Activated CD8-positive, alpha-beta memory T cell treated with anti-CD3 and anti-CD28 coated beads, Interleukin-2, amount 10 ng/mL, durations not matched to agents 7 days and 5 days (primary cell): ENCODE measurements around the gene CKMT1B. TPM values are rescaled to one million over a fixed set of nuclear protein-coding genes. Genes with fewer than 3 reads are reported as not detected.
"Not testable (repeated sequence)": the region's sequence is repeated elsewhere in the genome, so short reads cannot be mapped to it uniquely, and the experiment has no call there.

Experiments used
- ATAC-seq: fragments of 150-1000 bp; cut with Tn5 transposase; one replicate; pipeline ENCODE4 v1.10.0; 2021; ENCODE audit warnings: moderate library complexity
- CTCF ChIA-PET: fragments of 350-600 bp; sonication (Branson Sonifier 250); formaldehyde crosslinking; loops from one replicate; lab custom pipeline; 2021; ENCODE audit warnings: antibody characterized with exemption; lab: Charles Lee
- DNase-seq: peaks from one replicate; pipeline ENCODE4 v3.0.0-alpha.2; 2020
- H3K27ac Mint-ChIP-seq: one replicate; pipeline ENCODE4 v1.8.0; 2021; ENCODE audit warnings: mild to moderate bottlenecking, mixed read lengths
- H3K27me3 Mint-ChIP-seq: one replicate; pipeline ENCODE4 v1.8.0; 2021; ENCODE audit warnings: mixed read lengths
- H3K36me3 Mint-ChIP-seq: one replicate; pipeline ENCODE4 v1.8.0; 2021; ENCODE audit warnings: mild to moderate bottlenecking, mixed read lengths
- H3K4me1 Mint-ChIP-seq: one replicate; pipeline ENCODE4 v1.8.0; 2021; ENCODE audit warnings: mixed read lengths
- H3K4me3 Mint-ChIP-seq: one replicate; pipeline ENCODE4 v1.8.0; 2021; ENCODE audit warnings: mild to moderate bottlenecking, moderate library complexity, mixed read lengths
- H3K9me3 Mint-ChIP-seq: one replicate; pipeline ENCODE4 v1.8.0; 2022; ENCODE audit warnings: low read depth, mixed read lengths
- total RNA-seq, 2 experiments: library from RNA; stranded (reverse); gene quantifications; one replicate each; pipeline ENCODE4 v1.2.3, GENCODE V29; 2021

Gene CKMT1B
- total RNA-seq, 2 experiments from 2014 or later: 0.40 TPM; not detected in 1

DNA sequence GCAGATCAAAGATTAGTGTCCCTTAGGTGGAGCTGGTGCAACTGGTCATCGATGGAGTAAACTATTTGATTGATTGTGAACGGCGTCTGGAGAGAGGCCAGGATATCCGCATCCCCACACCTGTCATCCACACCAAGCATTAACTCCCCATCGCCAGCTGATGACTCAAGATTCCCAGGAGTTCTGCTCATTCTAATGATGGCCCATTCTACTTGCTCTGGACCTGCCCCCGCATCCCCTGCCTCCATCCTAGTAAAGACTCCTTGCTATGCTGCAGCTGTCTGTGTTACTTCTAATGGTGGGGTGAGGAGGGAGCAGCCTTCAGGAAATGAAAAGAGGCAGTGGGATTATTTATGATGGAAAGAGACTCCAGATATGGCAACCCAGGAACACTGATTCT lies 5.3 kb downstream of the CKMT1B start:
- CTCF ChIA-PET, H3K4me3 Mint-ChIP-seq, H3K36me3 Mint-ChIP-seq, ATAC-seq, H3K27ac Mint-ChIP-seq, H3K9me3 Mint-ChIP-seq, H3K4me1 Mint-ChIP-seq, DNase-seq: not testable (repeated sequence)
- H3K27me3 Mint-ChIP-seq: peaks cover 30% of the 10 kb centered on the region

DNA sequence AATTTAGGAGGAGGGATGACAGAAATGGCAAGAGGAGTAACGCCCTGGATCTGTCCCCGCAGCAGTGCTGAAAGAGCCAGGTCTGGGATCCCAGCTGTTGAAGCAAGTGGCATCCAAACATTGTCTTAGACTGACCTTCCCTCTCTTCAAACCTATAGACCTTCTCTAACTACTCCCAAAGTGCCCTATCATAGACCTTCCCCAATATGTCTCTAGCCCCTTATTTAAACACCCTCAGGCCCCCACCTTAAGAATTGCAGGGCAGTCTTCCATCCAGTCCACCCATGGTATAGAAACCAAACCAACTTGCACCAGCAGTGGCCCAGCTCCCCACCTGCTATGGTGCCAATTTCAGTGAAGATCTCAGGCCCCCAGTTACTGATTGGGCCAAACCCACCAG lies 6.4 kb downstream of the CKMT1B start:
- H3K4me3 Mint-ChIP-seq, H3K27ac Mint-ChIP-seq, H3K36me3 Mint-ChIP-seq, CTCF ChIA-PET, H3K4me1 Mint-ChIP-seq, H3K9me3 Mint-ChIP-seq, ATAC-seq, DNase-seq: not testable (repeated sequence)
- peaks cover 33% of the 10 kb centered on the region for H3K27me3 Mint-ChIP-seq

DNA sequence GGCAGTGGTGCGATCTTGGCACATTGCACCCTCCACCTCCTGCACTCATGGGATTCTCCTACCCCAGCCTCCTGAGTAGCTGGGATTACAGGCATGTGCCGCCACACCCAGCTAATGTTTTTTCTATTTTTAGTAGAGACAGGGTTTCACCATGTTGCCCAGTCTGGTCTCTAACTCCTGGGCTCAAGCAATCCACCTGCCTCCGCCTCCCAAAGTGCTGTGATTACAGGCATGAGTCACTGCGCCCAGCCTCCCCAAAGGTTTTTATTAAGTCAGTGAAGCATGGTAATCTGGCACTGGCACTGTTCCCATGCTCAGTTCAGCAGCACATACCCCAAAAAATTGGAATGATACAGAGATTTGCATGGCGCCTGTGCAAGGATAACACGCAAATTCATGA lies 8.4 kb downstream of the CKMT1B start:
- H3K9me3 Mint-ChIP-seq, H3K27ac Mint-ChIP-seq, H3K4me1 Mint-ChIP-seq, ATAC-seq, H3K4me3 Mint-ChIP-seq, H3K36me3 Mint-ChIP-seq, DNase-seq, CTCF ChIA-PET: not testable (repeated sequence)
- H3K27me3 Mint-ChIP-seq: peaks cover 28% of the 10 kb centered on the region

DNA sequence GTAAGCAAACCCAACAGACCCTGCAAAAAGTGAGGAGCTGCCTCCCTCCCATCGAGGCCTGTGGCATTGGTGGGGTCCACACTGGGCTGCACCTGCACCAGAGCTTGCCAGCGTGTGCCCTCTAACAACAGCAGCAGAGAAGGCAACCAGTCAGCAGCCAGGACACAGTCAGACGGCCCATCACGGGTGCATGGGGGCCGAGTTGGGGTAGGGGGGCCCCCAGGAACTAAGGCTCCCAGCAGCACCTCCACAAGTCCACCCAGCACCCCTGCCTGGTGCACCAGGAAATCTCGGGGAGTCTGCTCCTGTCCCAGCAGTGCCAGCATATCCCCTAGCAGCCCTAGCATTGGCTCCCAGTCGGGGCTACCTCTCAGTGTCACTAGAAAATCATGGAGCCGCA lies 23.9 kb downstream of the CKMT1B start:
- H3K27me3 Mint-ChIP-seq, ATAC-seq, H3K4me1 Mint-ChIP-seq, H3K9me3 Mint-ChIP-seq, CTCF ChIA-PET, H3K4me3 Mint-ChIP-seq, DNase-seq, H3K36me3 Mint-ChIP-seq, H3K27ac Mint-ChIP-seq: not testable (repeated sequence)

DNA sequence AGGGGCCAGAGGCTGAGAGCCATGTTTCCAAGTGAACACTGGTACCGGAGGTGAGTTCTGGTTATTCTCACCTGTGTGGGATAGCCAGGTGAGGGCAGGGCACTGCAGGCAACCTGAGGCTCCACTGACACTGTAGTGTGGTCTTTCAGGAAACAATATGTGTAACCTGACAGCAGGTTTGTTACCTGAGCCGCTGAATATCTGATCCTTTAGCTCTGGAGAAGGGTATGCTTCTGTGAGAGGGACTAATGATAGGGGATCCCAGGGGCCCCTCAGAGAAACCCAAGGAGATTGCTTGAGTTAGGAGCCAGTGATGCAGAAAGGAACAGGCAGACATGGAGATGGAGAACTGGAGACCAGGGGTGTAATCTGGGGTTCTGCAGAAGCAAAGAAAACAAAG lies 24.9 kb downstream of the CKMT1B start, which contains the start of gene STRC:
TSS of gene STRC (minus strand) at position 101 of the 400 bp plus-strand sequence. CDS start at position 23, 78 bp downstream.
- ATAC-seq, DNase-seq, CTCF ChIA-PET, H3K4me3 Mint-ChIP-seq, H3K9me3 Mint-ChIP-seq, H3K27ac Mint-ChIP-seq, H3K36me3 Mint-ChIP-seq, H3K27me3 Mint-ChIP-seq, H3K4me1 Mint-ChIP-seq: not testable (repeated sequence)

DNA sequence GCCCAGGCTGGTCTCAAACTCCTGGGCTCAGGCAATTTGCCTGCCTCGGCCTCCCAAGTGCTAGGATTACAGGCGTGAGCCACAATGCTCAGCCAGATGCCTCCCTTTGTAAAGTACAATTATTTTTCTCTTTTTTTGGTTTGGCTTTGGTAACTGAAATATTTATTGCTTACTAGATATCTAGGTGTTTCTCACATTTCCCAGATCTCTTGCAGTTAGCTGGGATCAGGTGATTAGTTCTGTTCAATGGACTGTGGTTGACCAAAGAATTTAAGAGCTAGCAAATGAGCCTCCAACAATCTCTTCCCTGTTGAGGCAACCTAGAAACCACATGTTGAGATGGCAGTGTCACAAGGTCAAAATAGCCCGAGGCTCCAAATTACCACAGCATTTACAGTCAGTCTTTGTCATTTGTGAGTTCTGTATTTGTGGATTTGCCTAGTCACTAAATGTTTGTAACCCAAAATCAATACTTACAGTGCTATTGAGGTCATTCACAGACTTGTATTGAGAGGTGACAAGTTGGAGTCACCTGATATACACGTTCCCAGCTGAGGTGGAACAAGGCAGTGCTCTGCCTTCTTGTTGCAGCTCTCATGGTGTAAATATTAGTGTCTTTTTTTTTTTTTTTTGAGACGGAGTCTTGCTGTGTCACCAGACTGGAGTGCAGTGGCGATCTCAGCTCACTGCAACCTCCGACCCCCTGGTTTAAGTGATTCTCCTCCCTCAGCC lies 28.4 kb downstream of the CKMT1B start:
- DNase-seq, H3K4me1 Mint-ChIP-seq, ATAC-seq, H3K27me3 Mint-ChIP-seq, H3K4me3 Mint-ChIP-seq, H3K9me3 Mint-ChIP-seq, H3K27ac Mint-ChIP-seq, H3K36me3 Mint-ChIP-seq: not testable (repeated sequence)
- CTCF ChIA-PET: interaction anchor here (0.8 kb wide), 1 partner anchor 1372 kb away, joined by 3 read pairs; no protein-coding TSS in a partner anchor

DNA sequence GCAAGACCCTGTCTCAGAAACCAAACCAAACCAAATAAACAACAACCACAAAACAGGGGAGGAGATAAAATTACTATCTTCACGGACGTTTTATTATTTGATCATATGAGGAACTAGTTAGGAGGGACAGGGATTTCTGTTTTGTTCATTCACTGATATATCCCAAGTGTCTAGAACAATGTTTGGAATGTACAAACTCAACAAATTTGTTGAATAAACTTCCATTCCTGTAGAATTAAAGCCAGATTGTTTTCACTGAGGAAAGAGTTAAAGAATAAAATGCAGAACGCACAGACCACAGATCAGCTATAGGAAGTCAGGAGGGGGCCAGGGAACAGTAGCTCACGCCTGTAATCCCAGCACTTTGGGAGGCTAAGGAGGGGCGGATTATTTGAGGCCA lies 31.3 kb downstream of the CKMT1B start:
- ATAC-seq (no peak), DNase-seq (no peak)
- CTCF ChIA-PET: no interaction called here
- Mint-ChIP-seq H3K27ac (no peak overlapping the region), H3K4me3 (no peak overlapping the region), H3K9me3 (no peaks in the 10 kb centered on the region), H3K27me3 (peaks cover 5% of the 10 kb centered on the region), H3K36me3 (no peaks in the 10 kb centered on the region), H3K4me1 (no peaks in the 10 kb centered on the region)

DNA sequence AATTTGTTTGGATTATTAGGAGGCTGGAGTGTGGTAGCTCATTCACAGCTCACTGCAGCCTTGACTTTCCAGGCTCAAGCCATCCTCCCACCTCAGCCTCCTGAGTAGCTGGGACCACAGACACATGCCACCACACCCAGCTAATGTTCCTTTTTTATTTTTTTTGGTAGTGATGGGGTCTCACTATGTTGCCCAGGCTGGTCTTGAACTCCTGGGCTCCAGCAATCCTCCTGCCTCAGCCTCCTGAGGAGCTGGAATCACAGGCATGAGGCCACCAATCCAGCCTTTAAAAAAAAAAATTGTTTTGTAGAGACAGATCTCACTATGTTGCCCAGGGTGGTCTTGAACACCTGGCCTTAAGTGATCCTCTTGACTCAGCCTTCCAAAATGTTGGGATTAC lies 33.1 kb downstream of the CKMT1B start:
- H3K9me3 Mint-ChIP-seq, CTCF ChIA-PET, H3K36me3 Mint-ChIP-seq, H3K4me3 Mint-ChIP-seq, ATAC-seq, DNase-seq, H3K27ac Mint-ChIP-seq, H3K4me1 Mint-ChIP-seq, H3K27me3 Mint-ChIP-seq: not testable (repeated sequence)

DNA sequence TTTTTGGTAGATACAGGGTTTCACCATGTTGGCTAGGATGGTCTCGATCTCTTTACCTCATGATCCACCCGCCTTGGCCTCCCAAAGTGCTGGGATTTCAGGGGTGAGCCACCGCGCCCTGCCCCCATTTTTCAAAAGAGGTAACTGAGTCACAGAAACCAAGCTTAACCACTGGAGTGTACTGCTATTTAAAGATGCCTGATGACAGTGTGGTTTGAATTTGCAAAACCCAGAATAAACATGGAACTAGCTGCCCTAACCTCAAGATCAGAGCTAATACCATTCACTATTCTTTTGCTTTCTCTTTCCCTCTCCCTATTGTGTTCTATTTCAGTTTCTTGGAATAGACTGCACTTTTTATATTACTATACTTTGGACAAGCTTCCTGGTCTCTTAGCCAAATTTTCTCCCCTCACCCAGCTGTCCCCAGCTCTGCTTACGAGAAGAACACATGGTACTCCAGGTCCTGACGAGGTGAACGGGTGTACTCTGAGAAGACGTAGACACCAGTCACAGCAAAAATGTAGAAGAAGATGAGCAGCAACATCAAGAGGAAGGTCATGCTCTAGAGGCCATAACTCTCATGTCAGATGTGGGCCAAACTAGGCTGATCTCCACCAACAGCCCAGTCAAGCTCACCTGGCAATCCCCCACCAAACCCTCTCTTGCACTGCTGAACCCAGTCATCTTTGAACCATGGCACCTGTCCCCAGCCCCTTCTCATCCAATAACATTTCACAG lies 44.8 kb downstream of the CKMT1B start:
- H3K27me3 Mint-ChIP-seq, H3K4me3 Mint-ChIP-seq, CTCF ChIA-PET, H3K27ac Mint-ChIP-seq, ATAC-seq, H3K36me3 Mint-ChIP-seq, DNase-seq, H3K4me1 Mint-ChIP-seq, H3K9me3 Mint-ChIP-seq: not testable (repeated sequence)

Other genes with a start within 250 kb of the CKMT1B start
- gene ZSCAN29, start 223.0 kb upstream of the CKMT1B start, total RNA-seq: 10 to 100 TPM; 31.2 to 34.7 TPM
- 10 to 100 TPM; 38.9 to 49.9 TPM for gene TUBGCP4, start 222.9 kb upstream of the CKMT1B start, total RNA-seq
- gene TP53BP1, start 100.9 kb upstream of the CKMT1B start, total RNA-seq: 10 to 100 TPM; 23.3 to 25.8 TPM
- gene MAP1A, start 76.4 kb upstream of the CKMT1B start, total RNA-seq: 1 to 10 TPM; 3.0 to 7.8 TPM
- 10 to 100 TPM; 33.5 to 34.2 TPM for gene PPIP5K1, start 3.8 kb upstream of the CKMT1B start, total RNA-seq
- gene STRC, start 24.8 kb downstream of the CKMT1B start, total RNA-seq: 1 to 10 TPM in 1 of 2 experiments, under 1 TPM in 1; 0.70 to 1.1 TPM
- 1 to 10 TPM in 1 of 2 experiments, under 1 TPM in 1; 0.94 to 1.3 TPM for gene CATSPER2, start 54.8 kb downstream of the CKMT1B start, total RNA-seq
- gene CKMT1A, start 99.8 kb downstream of the CKMT1B start, total RNA-seq: not detected
- gene PDIA3, start 152.4 kb downstream of the CKMT1B start, total RNA-seq: 100 to 1,000 TPM; 247 to 293 TPM
- 1 to 10 TPM in 1 of 2 experiments, under 1 TPM in 1; 0.49 to 1.0 TPM for gene ELL3, start 182.9 kb downstream of the CKMT1B start, total RNA-seq
- gene SERF2, start 198.3 kb downstream of the CKMT1B start, total RNA-seq: 100 to 1,000 TPM; 804 to 808 TPM
- under 1 TPM; 0.20 to 0.30 TPM for gene SERINC4, start 206.2 kb downstream of the CKMT1B start, total RNA-seq
- 10 to 100 TPM; 14.8 to 16.1 TPM for gene HYPK, start 206.6 kb downstream of the CKMT1B start, total RNA-seq
- 10 to 100 TPM; 34.1 to 46.5 TPM for gene MFAP1, start 230.7 kb downstream of the CKMT1B start, total RNA-seq
- gene WDR76, start 233.0 kb downstream of the CKMT1B start, total RNA-seq: 10 to 100 TPM; 79.7 to 91.1 TPM